A673 (cell line): Measurements from ENCODE around the gene PRKG1. TPM values are rescaled to one million over a fixed set of nuclear protein-coding genes. Genes with fewer than 3 reads are reported as not detected.

Source experiments
- BruUV-seq: library from RNA; stranded (reverse); fragments of 400-500 nt; replicated peaks from 2 replicates; lab custom pipeline; 2021; lab: Mats Ljungman, UMichigan
- CTCF ChIA-PET: fragments of 300-600 bp; sonication (Branson Sonifier 250); formaldehyde crosslinking; loops from one replicate; lab custom pipeline; 2022; ENCODE audit warnings: antibody characterized with exemption; lab: Charles Lee
- POLR2A ChIA-PET: fragments of 300-600 bp; sonication (Branson Sonifier 250); formaldehyde crosslinking; loops from one replicate; lab custom pipeline; 2022; ENCODE audit warnings: antibody characterized with exemption; ENCODE audit not compliant: low non-redundant PET; lab: Charles Lee
- DNase-seq: peaks from one replicate; pipeline ENCODE4 v3.0.0-alpha.2; 2015; ENCODE audit warnings: low spot score
- H3K27ac ChIP-seq: fragments of 200-600 bp; sonication (generic); 2 replicates; pipeline ENCODE4 v1.5.1; 2016; ENCODE audit warnings: mixed run types, low read depth, mild to moderate bottlenecking, mixed read lengths, antibody characterized with exemption, low read length; ENCODE audit not compliant: poor library complexity, severe bottlenecking
- H3K27me3 ChIP-seq: fragments of 200-600 bp; sonication (generic); replicated peaks from 2 replicates; pipeline ENCODE4 v1.6.1; 2017; ENCODE audit warnings: mixed run types, low read depth, mild to moderate bottlenecking, mixed read lengths, antibody characterized with exemption, low read length; ENCODE audit not compliant: insufficient read depth, poor library complexity
- H3K36me3 ChIP-seq: fragments of 200-600 bp; sonication (generic); 2 replicates; pipeline ENCODE4 v1.6.1; 2016; ENCODE audit warnings: mixed run types, mild to moderate bottlenecking, mixed read lengths, antibody characterized with exemption, low read length; ENCODE audit not compliant: insufficient read depth, poor library complexity, severe bottlenecking
- H3K4me1 ChIP-seq: fragments of 200-600 bp; sonication (generic); 2 replicates; pipeline ENCODE4 v1.6.1; 2017; ENCODE audit warnings: mixed run types, mild to moderate bottlenecking, mixed read lengths, antibody characterized with exemption, low read length; ENCODE audit not compliant: insufficient read depth, poor library complexity, severe bottlenecking
- H3K4me3 ChIP-seq: fragments of 200-600 bp; sonication (generic); 2 replicates; pipeline ENCODE4 v1.5.1; 2016; ENCODE audit warnings: low read depth, mixed run types, mild to moderate bottlenecking, mixed read lengths, low read length; ENCODE audit not compliant: poor library complexity, severe bottlenecking
- H3K9me3 ChIP-seq: fragments of 200-600 bp; sonication (generic); 2 replicates; pipeline ENCODE4 v1.6.1; 2016; ENCODE audit warnings: mixed run types, low read depth, mild to moderate bottlenecking, mixed read lengths, antibody characterized with exemption, low read length; ENCODE audit not compliant: poor library complexity, severe bottlenecking
- CTCF ChIP-seq: fragments of 300-800, 200-600 bp; sonication (generic); conservative IDR thresholded peaks from 2 replicates; pipeline ENCODE4 v1.5.1; 2017; ENCODE audit warnings: low read depth, mild to moderate bottlenecking, antibody characterized with exemption, low read length, moderate library complexity, mixed read lengths
- EZH2 ChIP-seq: fragments of 200-600 bp; sonication (generic); IDR thresholded peaks from 2 replicates; pipeline ENCODE4 v1.6.1; 2017; ENCODE audit warnings: borderline replicate concordance, low read depth, mild to moderate bottlenecking, mixed read lengths, antibody characterized with exemption, low read length; ENCODE audit not compliant: poor library complexity, severe bottlenecking
- intact Hi-C: fragments of 100-400 bp; cut with micrococcal nuclease; formaldehyde crosslinking; loops from one replicate; pipeline ENCODE4 v1.10.0; 2022; ENCODE audit not compliant: unreplicated experiment
- total RNA-seq: library from RNA; stranded (reverse); gene quantifications from 2 replicates; pipeline ENCODE4 v1.2.3, GENCODE V29; 2021

Gene PRKG1
- total RNA-seq, 1 experiment from 2014 or later, result 0.58 TPM

GRCh38 chr10:51224671-51225161, 150.4 kb downstream of the PRKG1 start:
- Histone ChIP-seq H3K9me3 (no peaks in the 10 kb centered on the region), H3K4me1 (no peaks in the 10 kb centered on the region), H3K27me3 (no peaks in the 10 kb centered on the region), H3K27ac (no peak overlapping the region), H3K36me3 (no peaks in the 10 kb centered on the region), H3K4me3 (no peak overlapping the region)
- intact Hi-C loops, result no loop called here
- peak; percentile 2 for DNase-seq
- BruUV-seq, result no TSS peak
- CTCF ChIA-PET, result no interaction called here
- TF ChIP-seq CTCF (no peak), EZH2 (no peak)
- POLR2A ChIA-PET, result no interaction called here

GRCh38 chr10:51227897-51228713, 153.8 kb downstream of the PRKG1 start:
- no peak overlapping the region for H3K4me3 ChIP-seq
- DNase-seq, result no peak
- H3K36me3 ChIP-seq, result no peaks in the 10 kb centered on the region
- H3K9me3 ChIP-seq, result no peaks in the 10 kb centered on the region
- BruUV-seq, result no TSS peak
- intact Hi-C loops, result no loop called here
- H3K27me3 ChIP-seq, result no peaks in the 10 kb centered on the region
- ChIA-PET CTCF (no interaction called here), POLR2A (no interaction called here)
- TF ChIP-seq EZH2 (no peak), CTCF (no peak)
- H3K4me1 ChIP-seq, result no peaks in the 10 kb centered on the region
- H3K27ac ChIP-seq, result no peak overlapping the region

DNA sequence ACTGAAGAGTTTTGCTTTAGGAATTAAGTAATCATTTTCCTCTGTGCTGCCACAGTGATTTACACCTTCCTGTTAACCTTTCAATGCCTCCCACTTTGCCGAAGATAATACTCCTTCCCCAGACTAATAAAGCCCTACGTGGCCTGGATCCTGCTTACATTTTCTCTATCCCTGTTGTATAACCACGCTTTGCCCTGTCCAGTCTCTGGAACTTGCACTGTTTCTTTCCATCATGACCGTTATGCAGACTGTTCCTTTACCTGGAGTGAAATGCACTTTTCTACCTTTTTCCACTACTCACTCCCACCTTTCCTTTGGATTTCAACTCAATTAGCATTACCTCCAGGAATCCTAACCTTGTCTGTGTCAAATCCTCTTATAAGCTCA, 154.4 kb downstream of the PRKG1 start:
- DNase-seq, result no peak
- intact Hi-C loops, result no loop called here
- no peaks in the 10 kb centered on the region for H3K4me1 ChIP-seq
- CTCF ChIA-PET, result no interaction called here
- BruUV-seq, result no TSS peak
- POLR2A ChIA-PET, result no interaction called here
- no peaks in the 10 kb centered on the region for H3K36me3 ChIP-seq
- H3K9me3 ChIP-seq, result no peaks in the 10 kb centered on the region
- H3K27me3 ChIP-seq, result no peaks in the 10 kb centered on the region
- TF ChIP-seq CTCF (no peak), EZH2 (no peak)
- no peak overlapping the region for H3K4me3 ChIP-seq
- no peak overlapping the region for H3K27ac ChIP-seq
